Trophoblast cell (in vitro differentiated cells and primary cell): ENCODE measurements around the gene AVPR1B.

Experiments
- DNase-seq, 2 donors: peaks; one replicate each; pipeline ENCODE4 v3.0.0-alpha.2; 2016
- H2AFZ ChIP-seq: 2 replicates; pipeline ENCODE4 v1.6.1; 2013; ENCODE audit warnings: low read length, moderate library complexity, mild to moderate bottlenecking; ENCODE audit not compliant: insufficient read depth, poor library complexity
- H2AK5ac ChIP-seq: 2 replicates; pipeline ENCODE4 v1.6.1; 2013; ENCODE audit warnings: mild to moderate bottlenecking, low read length
- H2BK120ac ChIP-seq: 2 replicates; pipeline ENCODE4 v1.6.1; 2013; ENCODE audit warnings: low read length, mild to moderate bottlenecking, moderate library complexity; ENCODE audit not compliant: insufficient read depth, poor library complexity
- H2BK12ac ChIP-seq: 2 replicates; pipeline ENCODE4 v1.6.1; 2013; ENCODE audit warnings: mild to moderate bottlenecking, low read length, moderate library complexity
- H2BK5ac ChIP-seq: 2 replicates; pipeline ENCODE4 v1.6.1; 2013; ENCODE audit warnings: low read length, low read depth, moderate library complexity, mild to moderate bottlenecking; ENCODE audit not compliant: poor library complexity
- H3K14ac ChIP-seq: 2 replicates; pipeline ENCODE4 v1.6.1; 2013; ENCODE audit warnings: mild to moderate bottlenecking, low read length
- H3K18ac ChIP-seq: 2 replicates; pipeline ENCODE4 v1.6.1; 2013; ENCODE audit warnings: mild to moderate bottlenecking, low read length
- H3K23ac ChIP-seq: 2 replicates; pipeline ENCODE4 v1.6.1; 2013; ENCODE audit warnings: low read length
- H3K27ac ChIP-seq: 2 replicates; pipeline ENCODE4 v1.5.1; 2013; ENCODE audit warnings: low read depth, mild to moderate bottlenecking, inconsistent platforms, low read length, moderate library complexity
- H3K27me3 ChIP-seq: 2 replicates; pipeline ENCODE4 v1.6.1; 2013; ENCODE audit warnings: inconsistent platforms, mild to moderate bottlenecking, low read length, moderate library complexity; ENCODE audit not compliant: insufficient read depth
- H3K36me3 ChIP-seq, 2 experiments: 1 replicate in 1 of 2; 2 replicates in 1 of 2; pipeline ENCODE4 v1.6.1; 2013; ENCODE audit warnings: low read length in 2 of 2, mild to moderate bottlenecking in 2 of 2, moderate library complexity in 1 of 2; ENCODE audit not compliant: insufficient read depth in 2 of 2, control insufficient read depth in 1 of 2
- H3K4ac ChIP-seq: 2 replicates; pipeline ENCODE4 v1.6.1; 2013; ENCODE audit warnings: low read depth, mild to moderate bottlenecking, low read length, moderate library complexity
- H3K4me1 ChIP-seq, 2 experiments: 1 replicate in 1 of 2; 2 replicates in 1 of 2; pipeline ENCODE4 v1.6.1; 2013; ENCODE audit warnings: low read length in 2 of 2, mild to moderate bottlenecking in 2 of 2, moderate library complexity in 1 of 2; ENCODE audit not compliant: insufficient read depth in 2 of 2, control insufficient read depth in 1 of 2
- H3K4me2 ChIP-seq: 2 replicates; pipeline ENCODE4 v1.6.1; 2013; ENCODE audit warnings: inconsistent platforms, mild to moderate bottlenecking, low read length, moderate library complexity
- H3K4me3 ChIP-seq: 2 replicates; pipeline ENCODE4 v1.5.1; 2013; ENCODE audit warnings: mild to moderate bottlenecking, low read depth, low read length, inconsistent platforms
- H3K79me1 ChIP-seq: one replicate; pipeline ENCODE4 v1.6.1; 2013; ENCODE audit warnings: low read length
- H3K79me2 ChIP-seq: 2 replicates; pipeline ENCODE4 v1.6.1; 2013; ENCODE audit warnings: low read length, mild to moderate bottlenecking; ENCODE audit not compliant: control insufficient read depth, insufficient read depth, poor library complexity
- H3K9ac ChIP-seq: 2 replicates; pipeline ENCODE4 v1.6.1; 2013; ENCODE audit warnings: mild to moderate bottlenecking, low read length
- H3K9me3 ChIP-seq: 2 replicates; pipeline ENCODE4 v1.6.1; 2013; ENCODE audit warnings: low read depth, mild to moderate bottlenecking, control low read depth, inconsistent platforms, low read length; ENCODE audit not compliant: insufficient read depth
- H4K12ac ChIP-seq: 2 replicates; pipeline ENCODE4 v1.6.1; 2013; ENCODE audit warnings: low read depth, mild to moderate bottlenecking, low read length, moderate library complexity
- H4K8ac ChIP-seq: 2 replicates; pipeline ENCODE4 v1.6.1; 2013; ENCODE audit warnings: low read depth, mild to moderate bottlenecking, low read length, moderate library complexity
- H4K91ac ChIP-seq: one replicate; pipeline ENCODE4 v1.6.1; 2013; ENCODE audit warnings: low read depth, mild to moderate bottlenecking, low read length, moderate library complexity
- WGBS: extraction: QIAGEN DNeasy Blood & Tissue Kit; methylation state at CpG from one replicate; pipeline ENCODE4 v1.1.7; 2013; ENCODE audit warnings: missing lambda C conversion rate; ENCODE audit not compliant: insufficient read length, insufficient coverage; ENCODE audit errors: extremely low coverage; 5-methylcytosine and 5-hydroxymethylcytosine counted together

The AVPR1B gene

GRCh38 chr1:206087091-206087490 lies 30.1 kb downstream of the AVPR1B start:
- no peak overlapping the region for H3K18ac ChIP-seq
- H2BK12ac ChIP-seq = no peak overlapping the region
- no peak overlapping the region for H4K91ac ChIP-seq
- H2AK5ac ChIP-seq = no peak overlapping the region
- no peaks in the 10 kb centered on the region for H3K4me1 ChIP-seq
- no peak for DNase-seq
- H3K14ac ChIP-seq = no peak overlapping the region
- H3K36me3 ChIP-seq = no peaks in the 10 kb centered on the region
- no CpG with 5 or more reads among the region's 3 CpGs for WGBS
- H2BK120ac ChIP-seq = no peak overlapping the region
- no peak overlapping the region for H2AFZ ChIP-seq
- no peak overlapping the region for H3K4ac ChIP-seq
- H3K79me1 ChIP-seq = no peaks in the 10 kb centered on the region
- no peaks in the 10 kb centered on the region for H3K79me2 ChIP-seq
- no peak overlapping the region for H3K4me3 ChIP-seq
- no peak overlapping the region for H4K8ac ChIP-seq
- H3K9me3 ChIP-seq = no peaks in the 10 kb centered on the region
- no peak overlapping the region for H4K12ac ChIP-seq
- no peak overlapping the region for H3K23ac ChIP-seq
- no peak overlapping the region for H2BK5ac ChIP-seq
- H3K4me2 ChIP-seq = no peak overlapping the region
- no peaks in the 10 kb centered on the region for H3K27me3 ChIP-seq
- H3K27ac ChIP-seq = no peak overlapping the region
- no peak overlapping the region for H3K9ac ChIP-seq

- Histone ChIP-seq H3K14ac (no peak overlapping the region), H3K9me3 (no peaks in the 10 kb centered on the region), H4K12ac (no peak overlapping the region), H3K36me3 (no peaks in the 10 kb centered on the region), H3K27me3 (peaks cover 3% of the 10 kb centered on the region), H3K4ac (no peak overlapping the region), H3K79me2 (no peaks in the 10 kb centered on the region), H3K23ac (no peak overlapping the region), H4K91ac (no peak overlapping the region), H3K4me3 (no peak overlapping the region), H2BK120ac (no peak overlapping the region), H3K4me2 (no peak overlapping the region), H4K8ac (no peak overlapping the region), H3K18ac (no peak overlapping the region), H2AK5ac (no peak overlapping the region), H3K9ac (no peak overlapping the region), H2AFZ (no peak overlapping the region), H3K79me1 (no peaks in the 10 kb centered on the region), H3K4me1 (no peaks in the 10 kb centered on the region), H3K27ac (no peak overlapping the region), H2BK12ac (no peak overlapping the region), H2BK5ac (no peak overlapping the region)
- WGBS = no CpG with 5 or more reads among the region's 2 CpGs
- no peak for DNase-seq
Measured at GRCh38 chr1:206083750-206084149, 33.4 kb downstream of the AVPR1B start.

GRCh38 chr1:206082831-206083695 lies 34.1 kb downstream of the AVPR1B start:
- H2BK120ac ChIP-seq = no peak overlapping the region
- no CpG with 5 or more reads among the region's 8 CpGs for WGBS
- H3K4me2 ChIP-seq = no peak overlapping the region
- H3K14ac ChIP-seq = no peak overlapping the region
- H3K27ac ChIP-seq = no peak overlapping the region
- no peaks in the 10 kb centered on the region for H3K9me3 ChIP-seq
- no peak overlapping the region for H4K12ac ChIP-seq
- H2AK5ac ChIP-seq = no peak overlapping the region
- no peak overlapping the region for H4K8ac ChIP-seq
- no peak overlapping the region for H4K91ac ChIP-seq
- H3K27me3 ChIP-seq = peaks cover 3% of the 10 kb centered on the region
- H2AFZ ChIP-seq = no peak overlapping the region
- no peak overlapping the region for H3K23ac ChIP-seq
- no peaks in the 10 kb centered on the region for H3K4me1 ChIP-seq
- no peaks in the 10 kb centered on the region for H3K36me3 ChIP-seq
- H3K79me2 ChIP-seq = no peaks in the 10 kb centered on the region
- no peak overlapping the region for H2BK5ac ChIP-seq
- H3K4ac ChIP-seq = no peak overlapping the region
- H3K9ac ChIP-seq = no peak overlapping the region
- no peak overlapping the region for H2BK12ac ChIP-seq
- H3K79me1 ChIP-seq = no peaks in the 10 kb centered on the region
- DNase-seq = peak in 1 of 2 donors; percentile 35
- no peak overlapping the region for H3K4me3 ChIP-seq
- H3K18ac ChIP-seq = no peak overlapping the region

GRCh38 chr1:206081856-206082255 lies 35.3 kb downstream of the AVPR1B start:
- peaks cover 3% of the 10 kb centered on the region for H3K27me3 ChIP-seq
- no peak overlapping the region for H2AK5ac ChIP-seq
- no peak overlapping the region for H4K8ac ChIP-seq
- no peak overlapping the region for H3K14ac ChIP-seq
- no peak overlapping the region for H4K12ac ChIP-seq
- no peaks in the 10 kb centered on the region for H3K79me2 ChIP-seq
- no peak overlapping the region for H4K91ac ChIP-seq
- H3K36me3 ChIP-seq = no peaks in the 10 kb centered on the region
- no peak overlapping the region for H2BK120ac ChIP-seq
- WGBS = no CpG with 5 or more reads among the region's 5 CpGs
- no peak for DNase-seq
- H3K4me3 ChIP-seq = no peak overlapping the region
- H2AFZ ChIP-seq = no peak overlapping the region
- H3K23ac ChIP-seq = no peak overlapping the region
- H3K18ac ChIP-seq = no peak overlapping the region
- no peaks in the 10 kb centered on the region for H3K79me1 ChIP-seq
- no peaks in the 10 kb centered on the region for H3K9me3 ChIP-seq
- H2BK12ac ChIP-seq = no peak overlapping the region
- H3K4me1 ChIP-seq = no peaks in the 10 kb centered on the region
- no peak overlapping the region for H3K9ac ChIP-seq
- H3K4me2 ChIP-seq = no peak overlapping the region
- no peak overlapping the region for H2BK5ac ChIP-seq
- no peak overlapping the region for H3K27ac ChIP-seq
- no peak overlapping the region for H3K4ac ChIP-seq
